GM23338 (cell line): ENCODE measurements around the gene CMTM6. TPM values are rescaled to one million over a fixed set of nuclear protein-coding genes. Genes with fewer than 3 reads are reported as not detected.
A peak's percentile ranks its signal among the peaks of the same experiment; 100 is the strongest.

Experiments
- ATAC-seq: fragments of 200-7000 bp; cut with Tn5 transposase; 3 replicates; pipeline ENCODE4 v1.9.1; 2020
- DNase-seq: peaks from one replicate; pipeline ENCODE4 v3.0.0-alpha.2; 2015; ENCODE audit warnings: low spot score
- H2AFZ ChIP-seq: fragments of 200-600 bp; sonication (generic); 2 replicates; pipeline ENCODE4 v1.8.0; 2016; ENCODE audit warnings: antibody characterized with exemption, mild to moderate bottlenecking, moderate library complexity
- H3F3A ChIP-seq: fragments of 200-600 bp; sonication (generic); replicated peaks from 2 replicates; pipeline ENCODE4 v1.8.0; 2017; ENCODE audit warnings: antibody characterized with exemption, mixed run types, low read depth
- H3K27ac ChIP-seq: fragments of 200-600 bp; sonication (generic); 2 replicates; pipeline ENCODE4 v1.6.1; 2016; ENCODE audit warnings: low read depth
- H3K27me3 ChIP-seq: fragments of 200-600 bp; sonication (generic); 2 replicates; pipeline ENCODE4 v1.8.0; 2016; ENCODE audit warnings: mild to moderate bottlenecking, mixed run types, moderate library complexity; ENCODE audit not compliant: insufficient read depth
- H3K36me3 ChIP-seq: fragments of 200-600 bp; sonication (generic); 2 replicates; pipeline ENCODE4 v1.8.0; 2016; ENCODE audit warnings: mild to moderate bottlenecking; ENCODE audit not compliant: insufficient read depth
- H3K4me1 ChIP-seq: fragments of 200-600 bp; sonication (generic); 2 replicates; pipeline ENCODE4 v1.8.0; 2016; ENCODE audit warnings: mild to moderate bottlenecking, moderate library complexity; ENCODE audit not compliant: insufficient read depth
- H3K4me2 ChIP-seq: fragments of 200-600 bp; sonication (generic); 2 replicates; pipeline ENCODE4 v1.7.1; 2017; ENCODE audit warnings: mixed run types
- H3K4me3 ChIP-seq: fragments of 200-600 bp; sonication (generic); 2 replicates; pipeline ENCODE4 v1.6.1; 2016; ENCODE audit warnings: mixed run types
- H3K79me2 ChIP-seq: fragments of 200-600 bp; sonication (generic); replicated peaks from 2 replicates; pipeline ENCODE4 v1.8.0; 2017; ENCODE audit warnings: mild to moderate bottlenecking; ENCODE audit not compliant: insufficient read depth
- H3K9me2 ChIP-seq: fragments of 200-600 bp; sonication (generic); 2 replicates; pipeline ENCODE4 v1.8.0; 2017; ENCODE audit not compliant: insufficient read depth
- H4K20me1 ChIP-seq: fragments of 200-600 bp; sonication (generic); replicated peaks from 2 replicates; pipeline ENCODE4 v1.8.0; 2017; ENCODE audit warnings: mild to moderate bottlenecking; ENCODE audit not compliant: insufficient read depth
- H3K27ac Mint-ChIP-seq: 2 replicates; pipeline ENCODE4 v1.8.0; 2020; ENCODE audit warnings: inconsistent platforms, mild to moderate bottlenecking, moderate library complexity, mixed read lengths
- H3K27me3 Mint-ChIP-seq: 3 replicates; pipeline ENCODE4 v1.8.0; 2022; ENCODE audit warnings: low read depth, mild to moderate bottlenecking, moderate library complexity, mixed read lengths, inconsistent platforms; ENCODE audit not compliant: insufficient read depth, poor library complexity
- H3K36me3 Mint-ChIP-seq: 3 replicates; pipeline ENCODE4 v1.8.0; 2021; ENCODE audit warnings: low read depth, mild to moderate bottlenecking, inconsistent platforms, moderate library complexity, mixed read lengths
- H3K4me1 Mint-ChIP-seq: 3 replicates; pipeline ENCODE4 v1.8.0; 2020; ENCODE audit warnings: mild to moderate bottlenecking, inconsistent platforms, mixed read lengths
- H3K4me3 Mint-ChIP-seq: 3 replicates; pipeline ENCODE4 v1.8.0; 2021; ENCODE audit warnings: moderate library complexity, mild to moderate bottlenecking, inconsistent platforms, mixed read lengths
- H3K9me3 Mint-ChIP-seq: 3 replicates; pipeline ENCODE4 v1.8.0; 2020; ENCODE audit warnings: moderate library complexity, mild to moderate bottlenecking, inconsistent platforms, mixed read lengths
- EZH2 ChIP-seq: fragments of 200-600 bp; sonication (generic); IDR thresholded peaks from one replicate; pipeline ENCODE4 v1.8.0; 2017; ENCODE audit warnings: antibody characterized with exemption, mild to moderate bottlenecking, low read depth; ENCODE audit not compliant: unreplicated experiment
- EZH2phosphoT487 ChIP-seq: fragments of 200-600 bp; sonication (generic); IDR thresholded peaks from one replicate; pipeline ENCODE4 v1.8.1; 2018; ENCODE audit warnings: antibody characterized with exemption; ENCODE audit not compliant: unreplicated experiment
- JUNB ChIP-seq: IDR thresholded peaks from one replicate; pipeline ENCODE4 v1.6.1; 2016; ENCODE audit warnings: antibody characterized with exemption; ENCODE audit not compliant: unreplicated experiment
- NANOG ChIP-seq: IDR thresholded peaks from 2 replicates; pipeline ENCODE4 v1.6.1; 2016; ENCODE audit warnings: antibody characterized with exemption, borderline replicate concordance
- POLR2AphosphoS5 ChIP-seq: IDR thresholded peaks from 2 replicates; pipeline ENCODE4 v1.6.1; 2016; ENCODE audit warnings: antibody characterized with exemption, low read depth
- STAT1 ChIP-seq: IDR thresholded peaks from one replicate; pipeline ENCODE4 v1.6.1; 2016; ENCODE audit warnings: antibody characterized with exemption; ENCODE audit not compliant: unreplicated experiment
- ZNF114 ChIP-seq: fragments of 250-450 bp; sonication (Bioruptor Pico); IDR thresholded peaks from 2 replicates; pipeline ENCODE4 v1.5.0; 2020; ENCODE audit warnings: mild to moderate bottlenecking, moderate library complexity
- ZNF331 ChIP-seq: fragments of 250-450 bp; sonication (Bioruptor Pico); IDR thresholded peaks from 2 replicates; pipeline ENCODE4 v1.5.0; 2020; ENCODE audit warnings: low read depth, mild to moderate bottlenecking, moderate library complexity
- ZNF462 ChIP-seq: fragments of 250-450 bp; sonication (Bioruptor Pico); IDR thresholded peaks from 2 replicates; pipeline ENCODE4 v1.5.0; 2020; ENCODE audit warnings: mild to moderate bottlenecking, moderate library complexity
- polyA plus RNA-seq: library from polyadenylated mRNA; unstranded; fragments of >200 nt; fragmentation: Nextera tagmentation; extraction: Ambion mirVana; gene quantifications from 2 replicates; pipeline ENCODE4 v1.2.1, GENCODE V29; 2016
- total RNA-seq: library from RNA; depleted of rRNA; stranded (reverse); fragments of >200 nt; shearing (Covaris generic); gene quantifications from 2 replicates; pipeline ENCODE4 v1.2.3, GENCODE V29; 2014
- TF ChIP-seq, protein P1 (sequence below): IDR thresholded peaks from one replicate; pipeline ENCODE4 v1.6.1; 2018; ENCODE audit warnings: antibody characterized with exemption; ENCODE audit not compliant: unreplicated experiment
- TF ChIP-seq, protein P2 (sequence below), 2 experiments: fragments of 200-600 bp in 1 of 2; sonication (generic) in 1 of 2; conservative IDR thresholded peaks; 2 replicates each; pipeline versions ENCODE4 v1.5.1 to v1.6.1; 2016 to 2017; ENCODE audit warnings: antibody characterized with exemption in 2 of 2, low read depth in 2 of 2, mild to moderate bottlenecking in 2 of 2, moderate library complexity in 1 of 2
- TF ChIP-seq, protein P3 (sequence below): IDR thresholded peaks from 2 replicates; pipeline ENCODE4 v1.6.1; 2016; ENCODE audit warnings: antibody characterized with exemption

The CMTM6 gene
- total and polyA plus RNA-seq, 2 experiments from 2014 or later, result 42.3 to 123 TPM

DNA sequence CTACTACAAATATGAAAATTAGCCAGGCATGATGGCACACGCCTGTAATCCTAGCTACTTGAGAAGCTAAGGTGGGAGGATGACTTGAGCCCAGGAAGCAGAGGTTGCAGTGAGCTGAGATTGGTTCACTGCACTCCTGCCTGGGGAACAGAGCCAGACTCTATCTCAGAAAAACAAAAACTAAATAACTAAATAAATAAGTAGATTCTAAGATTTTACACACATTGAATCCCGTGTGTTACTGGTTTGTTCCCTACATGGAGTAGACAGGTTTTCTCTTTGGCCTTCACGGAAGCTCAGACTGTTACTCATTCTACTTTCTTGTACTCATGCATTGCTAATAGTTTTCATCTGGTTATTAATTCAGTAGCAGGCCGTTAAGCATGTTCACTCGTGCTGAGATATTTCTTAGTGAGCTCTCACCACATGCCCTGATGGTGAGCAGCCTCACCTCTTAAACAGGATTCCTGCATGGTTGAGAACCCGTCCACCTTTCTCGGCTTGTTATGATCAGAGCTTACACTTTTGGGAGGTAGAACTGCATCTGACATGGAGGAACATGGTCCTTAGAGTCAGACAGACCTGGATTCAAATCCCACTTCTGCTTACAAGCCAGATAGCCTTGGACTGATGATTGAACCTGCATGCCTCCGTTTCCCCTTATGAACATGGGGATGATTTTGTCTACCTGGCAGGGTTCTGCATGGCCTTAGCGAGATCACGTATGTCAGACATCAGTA lies 61.9 kb downstream of the CMTM6 start:
- Mint-ChIP-seq H3K9me3 (no peaks in the 10 kb centered on the region), H3K27ac (peak overlapping the region; percentile 56; the same call in 1 of the 2 replicates), H3K4me3 (no peak overlapping the region), H3K4me1 (peaks cover 14% of the 10 kb centered on the region), H3K36me3 (peaks cover 15% of the 10 kb centered on the region), H3K27me3 (peaks cover 3% of the 10 kb centered on the region)
- Histone ChIP-seq H3K27ac (no peak overlapping the region; the same call in 1 of the 2 replicates), H3K4me2 (no peak overlapping the region), H3K27me3 (no peaks in the 10 kb centered on the region), H3F3A (no peaks in the 10 kb centered on the region), H3K4me1 (peaks cover 11% of the 10 kb centered on the region), H3K9me2 (no peaks in the 10 kb centered on the region), H3K4me3 (no peak overlapping the region), H3K79me2 (0 out of 2 replicates have a peak, but pooled peaks cover 2% of the 10 kb centered on the region), H2AFZ (no peak overlapping the region), H3K36me3 (no peaks in the 10 kb centered on the region; the same call in 1 of the 2 replicates), H4K20me1 (peaks cover 4% of the 10 kb centered on the region; the same call in 1 of the 2 replicates)
- DNase-seq, result no peak
- ATAC-seq, result no peak
- no peak for TF ChIP-seq ZNF462 (CRISPR knock-in tag)
- no peak for TF ChIP-seq POLR2AphosphoS5
- TF ChIP-seq, protein P1, sequence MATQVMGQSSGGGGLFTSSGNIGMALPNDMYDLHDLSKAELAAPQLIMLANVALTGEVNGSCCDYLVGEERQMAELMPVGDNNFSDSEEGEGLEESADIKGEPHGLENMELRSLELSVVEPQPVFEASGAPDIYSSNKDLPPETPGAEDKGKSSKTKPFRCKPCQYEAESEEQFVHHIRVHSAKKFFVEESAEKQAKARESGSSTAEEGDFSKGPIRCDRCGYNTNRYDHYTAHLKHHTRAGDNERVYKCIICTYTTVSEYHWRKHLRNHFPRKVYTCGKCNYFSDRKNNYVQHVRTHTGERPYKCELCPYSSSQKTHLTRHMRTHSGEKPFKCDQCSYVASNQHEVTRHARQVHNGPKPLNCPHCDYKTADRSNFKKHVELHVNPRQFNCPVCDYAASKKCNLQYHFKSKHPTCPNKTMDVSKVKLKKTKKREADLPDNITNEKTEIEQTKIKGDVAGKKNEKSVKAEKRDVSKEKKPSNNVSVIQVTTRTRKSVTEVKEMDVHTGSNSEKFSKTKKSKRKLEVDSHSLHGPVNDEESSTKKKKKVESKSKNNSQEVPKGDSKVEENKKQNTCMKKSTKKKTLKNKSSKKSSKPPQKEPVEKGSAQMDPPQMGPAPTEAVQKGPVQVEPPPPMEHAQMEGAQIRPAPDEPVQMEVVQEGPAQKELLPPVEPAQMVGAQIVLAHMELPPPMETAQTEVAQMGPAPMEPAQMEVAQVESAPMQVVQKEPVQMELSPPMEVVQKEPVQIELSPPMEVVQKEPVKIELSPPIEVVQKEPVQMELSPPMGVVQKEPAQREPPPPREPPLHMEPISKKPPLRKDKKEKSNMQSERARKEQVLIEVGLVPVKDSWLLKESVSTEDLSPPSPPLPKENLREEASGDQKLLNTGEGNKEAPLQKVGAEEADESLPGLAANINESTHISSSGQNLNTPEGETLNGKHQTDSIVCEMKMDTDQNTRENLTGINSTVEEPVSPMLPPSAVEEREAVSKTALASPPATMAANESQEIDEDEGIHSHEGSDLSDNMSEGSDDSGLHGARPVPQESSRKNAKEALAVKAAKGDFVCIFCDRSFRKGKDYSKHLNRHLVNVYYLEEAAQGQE, result no peak
- TF ChIP-seq, protein P2, sequence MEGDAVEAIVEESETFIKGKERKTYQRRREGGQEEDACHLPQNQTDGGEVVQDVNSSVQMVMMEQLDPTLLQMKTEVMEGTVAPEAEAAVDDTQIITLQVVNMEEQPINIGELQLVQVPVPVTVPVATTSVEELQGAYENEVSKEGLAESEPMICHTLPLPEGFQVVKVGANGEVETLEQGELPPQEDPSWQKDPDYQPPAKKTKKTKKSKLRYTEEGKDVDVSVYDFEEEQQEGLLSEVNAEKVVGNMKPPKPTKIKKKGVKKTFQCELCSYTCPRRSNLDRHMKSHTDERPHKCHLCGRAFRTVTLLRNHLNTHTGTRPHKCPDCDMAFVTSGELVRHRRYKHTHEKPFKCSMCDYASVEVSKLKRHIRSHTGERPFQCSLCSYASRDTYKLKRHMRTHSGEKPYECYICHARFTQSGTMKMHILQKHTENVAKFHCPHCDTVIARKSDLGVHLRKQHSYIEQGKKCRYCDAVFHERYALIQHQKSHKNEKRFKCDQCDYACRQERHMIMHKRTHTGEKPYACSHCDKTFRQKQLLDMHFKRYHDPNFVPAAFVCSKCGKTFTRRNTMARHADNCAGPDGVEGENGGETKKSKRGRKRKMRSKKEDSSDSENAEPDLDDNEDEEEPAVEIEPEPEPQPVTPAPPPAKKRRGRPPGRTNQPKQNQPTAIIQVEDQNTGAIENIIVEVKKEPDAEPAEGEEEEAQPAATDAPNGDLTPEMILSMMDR (conservative IDR thresholded peaks at IDR 0.05; ENCODE audit: low read depth in 2 of 2), result no peak
- TF ChIP-seq ZNF114, result no peak
- TF ChIP-seq, protein P3, sequence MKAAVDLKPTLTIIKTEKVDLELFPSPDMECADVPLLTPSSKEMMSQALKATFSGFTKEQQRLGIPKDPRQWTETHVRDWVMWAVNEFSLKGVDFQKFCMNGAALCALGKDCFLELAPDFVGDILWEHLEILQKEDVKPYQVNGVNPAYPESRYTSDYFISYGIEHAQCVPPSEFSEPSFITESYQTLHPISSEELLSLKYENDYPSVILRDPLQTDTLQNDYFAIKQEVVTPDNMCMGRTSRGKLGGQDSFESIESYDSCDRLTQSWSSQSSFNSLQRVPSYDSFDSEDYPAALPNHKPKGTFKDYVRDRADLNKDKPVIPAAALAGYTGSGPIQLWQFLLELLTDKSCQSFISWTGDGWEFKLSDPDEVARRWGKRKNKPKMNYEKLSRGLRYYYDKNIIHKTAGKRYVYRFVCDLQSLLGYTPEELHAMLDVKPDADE, result no peak
- TF ChIP-seq STAT1, result no peak
- TF ChIP-seq EZH2phosphoT487, result no peak
- TF ChIP-seq EZH2, result no peak
- no peak for TF ChIP-seq JUNB
- TF ChIP-seq ZNF331 (CRISPR knock-in tag), result no peak
- no peak for TF ChIP-seq NANOG
